ENCODE measurements around the gene SLC25A21.

Gene SLC25A21

GRCh38 chr14:36856095-36856878 is 316.1 kb downstream of the SLC25A21 start:
- TF ChIP-seq CTCF (IDR thresholded peaks at IDR 0.05; ENCODE audit: extremely low read depth, missing control alignments): no peak
- no peak for DNase-seq (ENCODE audit: low spot score)

DNA sequence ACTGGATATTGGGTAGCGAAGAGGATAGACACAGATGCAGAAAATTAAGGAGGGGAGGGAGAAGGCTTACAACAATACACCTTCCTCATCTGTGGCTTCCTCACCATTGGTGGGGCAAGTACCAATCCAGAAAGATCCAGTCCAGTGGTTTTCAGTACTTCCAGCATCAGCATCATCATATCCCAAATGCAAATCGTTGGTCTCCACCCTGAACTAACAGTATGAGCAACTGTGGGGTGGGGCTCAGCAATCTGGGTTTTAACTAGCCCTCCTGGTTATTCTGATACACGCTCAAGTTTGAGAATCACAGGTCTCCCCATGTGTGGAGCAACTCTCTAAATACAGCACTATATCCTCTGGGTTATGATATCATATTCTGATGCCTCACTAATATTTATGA is 317.0 kb downstream of the SLC25A21 start:
- TF ChIP-seq CTCF (IDR thresholded peaks at IDR 0.05; ENCODE audit: extremely low read depth, missing control alignments): no peak
- DNase-seq (ENCODE audit: low spot score): no peak

DNA sequence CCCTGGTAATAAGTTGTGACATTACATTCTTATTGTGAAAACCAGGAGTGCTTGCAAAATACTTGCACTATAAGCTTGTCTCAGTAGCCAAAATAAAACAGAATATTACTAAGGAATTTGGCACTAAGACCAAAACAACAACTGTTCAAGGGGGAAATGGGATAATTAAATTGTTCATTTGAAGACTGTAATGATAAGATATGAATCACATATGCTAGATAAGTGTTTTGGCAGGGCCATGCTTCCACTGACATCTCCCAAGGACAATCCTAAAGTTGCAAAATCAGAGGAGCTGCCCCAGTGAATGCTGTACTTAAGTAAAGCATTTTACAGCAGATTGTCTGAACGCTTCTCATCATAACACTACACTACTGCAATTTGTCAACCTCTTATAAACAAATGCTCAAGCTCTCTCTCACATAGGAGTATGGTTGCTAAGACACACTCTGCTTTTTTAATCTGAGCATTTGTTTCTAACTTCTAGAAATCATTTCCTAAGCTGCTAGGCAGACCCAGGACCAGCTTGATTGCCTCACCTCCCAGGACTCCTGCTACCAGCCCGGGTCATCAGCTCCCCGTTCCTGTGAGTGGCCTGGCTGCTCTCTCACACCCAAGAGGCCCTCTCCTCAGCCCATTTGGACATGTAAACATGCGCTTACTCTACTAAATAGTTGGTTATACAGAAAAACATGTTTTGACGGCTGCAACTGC is 319.3 kb downstream of the SLC25A21 start:
- TF ChIP-seq CTCF (IDR thresholded peaks at IDR 0.05; ENCODE audit: extremely low read depth, missing control alignments): no peak
- no peak for DNase-seq (ENCODE audit: low spot score)

DNA sequence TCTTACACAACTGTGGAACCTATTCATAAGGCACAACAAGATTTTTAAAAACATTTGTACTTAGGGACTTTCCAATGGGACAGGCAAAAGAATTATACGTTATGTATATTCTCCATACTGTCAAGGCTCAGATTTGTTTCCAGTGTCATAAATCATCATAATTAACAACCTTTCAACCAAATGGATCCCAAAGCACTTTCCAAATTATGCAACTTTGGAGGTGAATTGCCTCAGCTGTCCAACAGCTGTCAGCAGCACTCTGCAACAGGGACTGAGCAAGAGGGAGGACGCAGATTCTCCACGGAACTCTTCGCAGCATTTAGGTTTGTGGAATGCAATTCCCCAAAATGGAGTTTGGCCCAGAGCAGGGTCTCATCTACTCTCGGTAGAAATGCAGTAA is 324.2 kb downstream of the SLC25A21 start:
- DNase-seq (ENCODE audit: low spot score): no peak
- TF ChIP-seq CTCF (IDR thresholded peaks at IDR 0.05; ENCODE audit: extremely low read depth, missing control alignments): no peak

DNA sequence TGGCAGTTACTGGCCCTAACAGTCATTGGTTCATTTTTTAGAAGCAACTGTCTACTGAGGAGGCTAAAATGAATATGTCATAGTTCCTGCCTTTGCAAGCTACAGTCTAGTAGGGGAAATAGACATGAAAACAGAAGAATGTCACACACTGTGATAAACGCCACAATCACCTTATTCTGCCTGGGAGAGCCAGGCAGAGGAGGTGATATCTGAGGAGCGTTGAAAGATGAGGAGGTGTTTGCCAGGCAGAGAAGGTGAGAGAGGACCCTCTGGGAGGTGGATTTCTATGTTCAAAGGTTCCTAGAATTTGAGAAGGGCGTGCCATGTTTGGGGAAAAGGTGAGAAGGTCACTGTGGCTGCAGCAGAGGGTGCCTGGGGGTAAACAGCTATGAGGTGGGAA is 325.0 kb downstream of the SLC25A21 start:
- DNase-seq (ENCODE audit: low spot score): no peak
- TF ChIP-seq CTCF (IDR thresholded peaks at IDR 0.05; ENCODE audit: extremely low read depth, missing control alignments): no peak

DNA sequence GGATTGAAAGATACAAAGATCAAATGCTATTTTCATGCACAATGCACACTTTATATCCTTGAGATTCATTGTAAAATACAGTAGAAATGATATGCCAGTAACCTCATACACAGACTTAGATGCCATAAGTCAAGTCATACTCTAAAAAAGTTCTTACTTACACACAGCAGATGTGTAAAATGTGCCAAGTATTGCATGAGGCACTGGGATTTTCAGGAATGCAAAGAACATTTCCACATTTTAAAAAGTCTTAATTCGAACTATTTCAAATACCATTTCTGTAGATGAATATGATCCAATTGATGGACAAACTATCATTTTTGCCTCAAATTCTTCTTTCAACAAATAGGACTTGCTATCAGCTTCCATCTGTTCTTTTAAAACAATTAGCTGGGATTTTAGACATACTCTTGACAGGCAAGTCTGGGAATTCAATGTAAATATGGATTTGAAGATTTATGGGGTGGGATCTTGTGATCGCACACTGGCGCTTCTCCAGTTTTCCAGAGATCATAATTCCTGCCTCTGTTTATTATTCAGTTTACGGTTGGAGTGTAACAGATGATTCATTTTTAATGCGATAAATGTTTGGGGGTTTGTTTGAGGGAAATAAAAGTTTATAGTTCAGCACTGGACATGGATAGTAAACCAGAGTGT is 326.9 kb downstream of the SLC25A21 start:
- DNase-seq (ENCODE audit: low spot score): no peak
- TF ChIP-seq CTCF (IDR thresholded peaks at IDR 0.05; ENCODE audit: extremely low read depth, missing control alignments): no peak

Data from GM20000 (cell line).